ENCODE results near the gene ZNF367. TPM values are rescaled to one million over a fixed set of nuclear protein-coding genes. Genes with fewer than 3 reads are reported as not detected.
A peak's percentile ranks its signal among the peaks of the same experiment; 100 is the strongest.

The ZNF367 gene
- total RNA-seq, 1 donor from 2014 or later: 4.4 TPM

DNA sequence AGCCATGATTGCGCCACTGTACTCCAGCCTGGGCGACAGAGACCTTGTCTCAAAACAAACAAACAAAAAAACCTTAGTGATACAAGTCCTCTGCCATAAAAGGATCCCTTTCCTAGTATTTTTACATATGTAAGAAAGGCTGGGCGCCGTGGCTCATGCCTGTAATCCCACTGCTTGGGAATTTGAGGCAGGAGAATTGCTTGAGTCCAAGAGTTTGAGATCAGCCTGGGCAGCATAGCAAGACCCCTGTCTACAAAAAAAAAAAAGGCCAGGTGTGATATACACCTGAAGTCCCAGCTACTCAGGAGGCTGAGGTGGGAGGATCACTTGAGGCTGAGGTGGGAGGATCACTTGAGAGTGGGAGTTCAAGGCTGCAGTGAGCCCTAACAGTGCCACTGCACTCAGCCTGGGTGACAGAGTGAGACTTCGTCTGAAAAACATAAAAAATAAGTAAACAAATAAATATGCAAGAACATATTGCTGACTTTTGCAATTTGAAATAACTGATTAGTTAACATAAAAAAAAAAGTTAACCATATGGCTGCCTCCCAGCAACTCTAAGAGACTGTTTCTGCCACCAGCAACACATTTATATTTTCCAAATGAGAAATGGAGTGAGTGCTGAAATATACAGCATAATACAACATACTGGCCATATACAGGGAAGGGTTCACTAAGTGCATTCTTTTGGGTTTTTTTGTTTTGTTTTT lies 6.9 kb downstream of the ZNF367 start:
- Mint-ChIP-seq H3K36me3 (peaks cover 5% of the 10 kb centered on the region), H3K4me1 (peaks cover 9% of the 10 kb centered on the region), H3K27me3 (ENCODE audit: low read depth) (no peaks in the 10 kb centered on the region), H3K4me3 (no peak overlapping the region), H3K9me3 (no peaks in the 10 kb centered on the region), H3K27ac (peak overlapping the region; percentile 21)
- DNase-seq (ENCODE audit: low spot score in 2 of 2, unreplicated experiment in 2 of 2): no peak
- TF ChIP-seq, protein P1, sequence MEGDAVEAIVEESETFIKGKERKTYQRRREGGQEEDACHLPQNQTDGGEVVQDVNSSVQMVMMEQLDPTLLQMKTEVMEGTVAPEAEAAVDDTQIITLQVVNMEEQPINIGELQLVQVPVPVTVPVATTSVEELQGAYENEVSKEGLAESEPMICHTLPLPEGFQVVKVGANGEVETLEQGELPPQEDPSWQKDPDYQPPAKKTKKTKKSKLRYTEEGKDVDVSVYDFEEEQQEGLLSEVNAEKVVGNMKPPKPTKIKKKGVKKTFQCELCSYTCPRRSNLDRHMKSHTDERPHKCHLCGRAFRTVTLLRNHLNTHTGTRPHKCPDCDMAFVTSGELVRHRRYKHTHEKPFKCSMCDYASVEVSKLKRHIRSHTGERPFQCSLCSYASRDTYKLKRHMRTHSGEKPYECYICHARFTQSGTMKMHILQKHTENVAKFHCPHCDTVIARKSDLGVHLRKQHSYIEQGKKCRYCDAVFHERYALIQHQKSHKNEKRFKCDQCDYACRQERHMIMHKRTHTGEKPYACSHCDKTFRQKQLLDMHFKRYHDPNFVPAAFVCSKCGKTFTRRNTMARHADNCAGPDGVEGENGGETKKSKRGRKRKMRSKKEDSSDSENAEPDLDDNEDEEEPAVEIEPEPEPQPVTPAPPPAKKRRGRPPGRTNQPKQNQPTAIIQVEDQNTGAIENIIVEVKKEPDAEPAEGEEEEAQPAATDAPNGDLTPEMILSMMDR (IDR thresholded peaks at IDR 0.05; ENCODE audit: unreplicated experiment): no peak

DNA sequence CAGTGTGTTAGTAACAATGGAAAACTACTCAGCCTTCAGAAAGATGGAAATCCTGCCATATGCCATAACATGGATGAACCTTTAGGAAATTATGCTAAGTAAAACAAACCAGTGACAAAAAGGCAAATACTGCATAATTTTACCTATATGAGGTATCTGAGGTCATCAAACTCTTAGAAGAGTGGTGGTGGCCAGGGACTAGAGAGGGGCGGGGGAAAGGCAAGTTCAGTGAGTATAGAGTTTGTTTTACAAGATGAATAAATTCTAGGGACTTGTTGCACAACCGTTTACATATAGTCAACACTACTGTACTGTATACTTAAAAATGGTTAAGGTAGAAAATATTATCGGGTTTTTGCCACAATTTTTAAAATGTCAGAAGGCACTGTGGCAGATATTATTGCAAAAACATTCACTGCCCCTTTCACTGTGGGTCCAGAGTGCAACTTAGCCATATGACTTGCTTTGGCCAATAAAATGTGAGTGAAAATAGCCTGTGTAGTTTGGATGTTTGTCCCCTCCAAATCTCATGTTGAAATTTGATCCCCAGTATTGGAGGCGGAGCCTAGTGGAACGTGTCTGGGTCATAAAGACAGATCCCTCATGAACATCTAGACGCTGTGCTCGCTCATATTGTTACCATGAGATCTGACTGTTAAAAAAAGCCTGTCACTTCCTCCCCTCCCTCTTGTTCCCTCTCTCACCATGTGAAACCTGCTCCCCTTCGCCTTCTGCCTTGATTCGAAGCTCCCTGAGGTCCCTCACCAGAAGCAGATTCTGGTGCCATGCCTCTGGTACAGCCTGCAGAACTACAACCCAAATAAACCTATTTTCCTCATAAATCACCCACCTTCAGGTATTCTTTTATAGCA lies 9.5 kb downstream of the ZNF367 start:
- no peak overlapping the region for H3K4me3 Mint-ChIP-seq
- TF ChIP-seq, protein P1 (IDR thresholded peaks at IDR 0.05; ENCODE audit: unreplicated experiment): no peak
- peaks cover 5% of the 10 kb centered on the region for H3K36me3 Mint-ChIP-seq
- H3K9me3 Mint-ChIP-seq: no peaks in the 10 kb centered on the region
- H3K4me1 Mint-ChIP-seq: peaks cover 3% of the 10 kb centered on the region
- H3K27me3 Mint-ChIP-seq (ENCODE audit: low read depth): no peaks in the 10 kb centered on the region
- DNase-seq (ENCODE audit: low spot score in 2 of 2, unreplicated experiment in 2 of 2): no peak
- no peak overlapping the region for H3K27ac Mint-ChIP-seq

- peaks cover 10% of the 10 kb centered on the region for H3K9me3 Mint-ChIP-seq
- H3K36me3 Mint-ChIP-seq: peaks cover 12% of the 10 kb centered on the region
Measured at GRCh38 chr9:96400132-96400910, 17.8 kb downstream of the ZNF367 start.

DNA sequence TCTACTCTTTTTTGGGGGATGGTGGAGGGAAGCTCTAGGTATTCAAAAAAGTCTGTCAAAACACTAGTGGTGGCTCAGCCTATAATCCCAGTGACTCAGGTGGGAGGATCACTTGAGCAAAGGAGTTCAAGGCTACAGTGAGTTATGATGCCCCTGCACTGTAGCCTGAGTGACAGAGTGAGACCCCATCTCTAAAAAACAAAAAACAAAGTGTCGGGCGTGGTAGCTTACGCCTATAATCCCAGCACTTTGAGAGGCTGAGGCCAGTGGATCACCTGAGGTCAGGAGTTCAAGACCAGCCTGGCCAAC lies 18.9 kb downstream of the ZNF367 start:
- H3K9me3 Mint-ChIP-seq: peaks cover 10% of the 10 kb centered on the region
- no peaks in the 10 kb centered on the region for H3K4me1 Mint-ChIP-seq
- H3K27ac Mint-ChIP-seq: peak overlapping the region; percentile 35
- TF ChIP-seq, protein P1 (IDR thresholded peaks at IDR 0.05; ENCODE audit: unreplicated experiment): no peak
- no peak for DNase-seq (ENCODE audit: low spot score in 2 of 2, unreplicated experiment in 2 of 2)
- no peak overlapping the region for H3K4me3 Mint-ChIP-seq
- no peaks in the 10 kb centered on the region for H3K27me3 Mint-ChIP-seq (ENCODE audit: low read depth)
- peaks cover 12% of the 10 kb centered on the region for H3K36me3 Mint-ChIP-seq

More at GRCh38 chr9:96400132-96400910, 17.8 kb downstream of the ZNF367 start:
- H3K27ac Mint-ChIP-seq: no peak overlapping the region
- no peak overlapping the region for H3K4me3 Mint-ChIP-seq
- no peak for DNase-seq (ENCODE audit: low spot score in 2 of 2, unreplicated experiment in 2 of 2)
- TF ChIP-seq, protein P1 (IDR thresholded peaks at IDR 0.05; ENCODE audit: unreplicated experiment): no peak
- no peaks in the 10 kb centered on the region for H3K4me1 Mint-ChIP-seq
- no peaks in the 10 kb centered on the region for H3K27me3 Mint-ChIP-seq (ENCODE audit: low read depth)

DNA sequence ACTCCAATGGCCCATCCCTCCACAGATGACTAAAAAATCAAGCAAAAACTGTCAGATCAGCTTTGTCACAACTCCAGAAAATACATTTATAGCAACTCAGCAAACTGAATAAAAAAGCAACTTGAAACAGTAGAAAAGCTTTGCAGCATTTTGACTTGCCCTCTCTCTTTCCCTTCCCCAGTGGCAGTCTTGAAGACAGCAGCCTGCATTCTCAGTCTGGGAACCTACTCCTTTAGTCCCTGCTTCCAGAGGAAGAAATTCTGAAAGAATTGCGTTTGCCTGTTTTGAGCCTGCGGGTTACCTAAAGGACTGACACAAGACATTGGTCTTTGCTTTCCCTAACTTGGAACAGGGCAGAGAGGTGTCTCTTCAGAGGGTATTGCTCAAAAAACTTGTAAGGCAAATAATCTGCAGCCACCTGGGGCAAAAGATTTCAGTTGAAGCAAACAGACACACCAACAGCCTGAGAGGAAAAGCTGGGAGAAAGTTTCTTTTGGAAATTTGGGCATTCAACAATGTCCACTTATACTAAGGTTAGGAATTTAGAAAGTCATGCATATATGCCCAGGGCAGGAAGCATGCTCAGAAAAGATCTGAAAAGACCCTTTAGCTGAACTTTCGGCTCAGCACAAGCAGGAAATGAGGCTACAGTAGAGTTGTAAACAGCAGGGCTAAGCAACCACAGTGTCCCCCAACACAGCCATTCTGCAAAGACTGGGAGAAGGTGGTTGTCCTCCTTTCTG lies 19.4 kb downstream of the ZNF367 start:
- H3K27ac Mint-ChIP-seq: peak overlapping the region; percentile 35
- DNase-seq (ENCODE audit: low spot score in 2 of 2, unreplicated experiment in 2 of 2): no peak
- H3K36me3 Mint-ChIP-seq: peaks cover 12% of the 10 kb centered on the region
- TF ChIP-seq, protein P1 (IDR thresholded peaks at IDR 0.05; ENCODE audit: unreplicated experiment): no peak
- H3K4me1 Mint-ChIP-seq: no peaks in the 10 kb centered on the region
- H3K4me3 Mint-ChIP-seq: no peak overlapping the region
- no peaks in the 10 kb centered on the region for H3K27me3 Mint-ChIP-seq (ENCODE audit: low read depth)
- peaks cover 10% of the 10 kb centered on the region for H3K9me3 Mint-ChIP-seq
